HG02884 (cell line): ENCODE measurements around the gene INMT.
"Not testable (repeated sequence)": the region's sequence is repeated elsewhere in the genome, so short reads cannot be mapped to it uniquely, and the experiment has no call there.

Source experiments
- ATAC-seq: cut with Tn5 transposase; IDR thresholded peaks from one replicate; pipeline ENCODE4 v1.9.1; 2021; ENCODE audit warnings: mild to moderate bottlenecking, moderate library complexity; ENCODE audit not compliant: unreplicated experiment

Gene INMT

GRCh38 chr7:30751696-30752273 is at the start of gene INMT:
Gene INMT, plus strand, starts transcription at chr7:30752135. Its CDS starts 16 bp downstream, at chr7:30752151.
- no peak for ATAC-seq

DNA sequence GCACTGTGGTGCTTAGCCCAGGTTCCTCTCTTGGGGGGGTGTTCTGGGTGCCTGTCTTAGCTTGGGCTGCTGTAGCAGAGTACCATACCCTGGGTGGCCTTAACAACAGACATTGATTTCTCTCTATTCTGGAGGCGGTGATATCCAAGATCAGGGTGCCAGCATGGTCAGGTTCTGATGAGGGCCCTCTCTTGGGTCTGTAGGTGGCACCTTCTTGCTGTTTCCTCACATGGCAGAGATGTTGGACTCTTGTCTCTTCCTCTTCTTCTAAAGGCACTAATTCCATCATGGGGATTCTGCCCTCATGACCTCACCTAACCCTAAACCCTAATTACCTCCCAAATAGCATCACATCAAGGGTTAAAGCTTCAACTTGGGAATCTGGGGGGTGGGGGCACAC is 49.7 kb upstream of the INMT start:
- no peak for ATAC-seq

DNA sequence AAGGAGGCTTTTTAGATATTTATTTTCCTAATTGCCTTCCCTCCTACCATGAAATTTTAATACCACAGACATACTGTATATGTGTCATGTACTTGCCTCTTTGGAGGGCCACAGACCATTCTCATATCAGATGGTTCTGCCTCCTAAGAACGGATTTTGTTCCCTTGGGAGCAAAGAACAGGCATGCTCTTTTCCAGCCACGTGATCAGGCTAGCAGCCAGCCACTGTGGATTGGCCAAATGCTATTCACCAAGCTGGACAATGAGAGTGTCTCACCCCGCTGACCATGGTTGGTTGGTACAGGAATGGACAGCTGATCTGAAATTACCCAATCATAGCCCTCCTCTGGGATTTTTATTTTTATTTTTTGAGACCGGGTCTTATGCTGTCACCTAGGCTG is 48.2 kb upstream of the INMT start:
- no peak for ATAC-seq

DNA sequence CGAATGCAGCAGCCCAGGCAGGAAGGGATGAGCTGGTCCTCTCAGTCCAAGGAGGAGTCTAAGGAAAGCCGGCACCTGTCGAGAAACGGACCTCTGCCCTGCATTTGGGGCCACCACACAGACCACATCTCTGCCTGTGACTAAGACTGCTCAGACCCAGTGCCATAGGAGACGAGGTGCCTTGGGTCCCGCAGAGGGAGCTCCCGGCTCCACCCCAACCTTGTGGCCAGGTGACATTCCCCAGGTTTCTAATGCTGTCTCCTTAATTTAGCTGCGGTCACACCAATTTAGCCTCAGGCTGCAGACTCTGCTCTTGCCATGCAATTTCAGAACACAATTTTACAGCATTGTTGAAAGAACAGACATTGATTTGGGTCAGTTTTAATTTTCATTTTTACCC is 46.9 kb upstream of the INMT start:
- no peak for ATAC-seq

- no peak for ATAC-seq
These were observed 46.3 kb upstream of the INMT start for GRCh38 chr7:30705596-30705995.

DNA sequence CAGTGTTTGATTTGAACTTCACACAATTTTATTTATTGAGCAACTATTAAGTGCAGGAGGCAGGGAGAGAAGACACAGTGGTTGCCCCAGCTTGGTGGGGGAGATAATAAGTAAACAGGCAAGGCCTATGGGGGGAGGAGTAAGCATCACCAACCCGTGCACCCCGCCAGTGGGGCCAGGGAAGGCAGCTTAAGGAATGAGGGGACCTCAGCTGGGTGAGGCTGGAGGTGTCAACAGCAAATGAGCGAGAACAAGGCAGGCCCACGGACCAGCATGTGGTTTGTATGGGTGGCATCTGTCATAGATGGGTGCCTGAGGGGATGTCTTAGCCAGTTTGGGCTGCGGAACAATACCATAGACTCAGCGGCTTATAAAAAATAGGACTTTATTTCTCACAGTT is 45.6 kb upstream of the INMT start:
- no peak for ATAC-seq

DNA sequence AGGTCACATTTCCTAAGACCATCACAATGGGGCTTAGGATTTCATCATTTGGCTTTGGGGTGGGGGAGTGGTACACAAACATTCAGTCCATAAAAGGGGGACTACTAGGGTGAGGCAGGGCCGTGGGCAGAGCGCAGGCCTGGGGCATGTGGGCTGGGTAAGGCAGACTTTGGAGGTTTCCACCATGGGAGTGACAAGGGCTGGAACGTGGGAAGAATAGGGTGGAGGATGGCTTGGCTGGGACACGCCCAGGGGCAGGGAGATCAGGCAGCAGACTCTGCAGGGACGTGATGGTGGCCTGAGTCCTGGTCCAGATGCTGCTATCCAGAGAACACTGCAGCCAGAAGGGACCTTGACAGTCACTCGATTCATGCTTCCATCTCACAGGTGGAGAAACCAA is 45.0 kb upstream of the INMT start:
- ATAC-seq = no peak

DNA sequence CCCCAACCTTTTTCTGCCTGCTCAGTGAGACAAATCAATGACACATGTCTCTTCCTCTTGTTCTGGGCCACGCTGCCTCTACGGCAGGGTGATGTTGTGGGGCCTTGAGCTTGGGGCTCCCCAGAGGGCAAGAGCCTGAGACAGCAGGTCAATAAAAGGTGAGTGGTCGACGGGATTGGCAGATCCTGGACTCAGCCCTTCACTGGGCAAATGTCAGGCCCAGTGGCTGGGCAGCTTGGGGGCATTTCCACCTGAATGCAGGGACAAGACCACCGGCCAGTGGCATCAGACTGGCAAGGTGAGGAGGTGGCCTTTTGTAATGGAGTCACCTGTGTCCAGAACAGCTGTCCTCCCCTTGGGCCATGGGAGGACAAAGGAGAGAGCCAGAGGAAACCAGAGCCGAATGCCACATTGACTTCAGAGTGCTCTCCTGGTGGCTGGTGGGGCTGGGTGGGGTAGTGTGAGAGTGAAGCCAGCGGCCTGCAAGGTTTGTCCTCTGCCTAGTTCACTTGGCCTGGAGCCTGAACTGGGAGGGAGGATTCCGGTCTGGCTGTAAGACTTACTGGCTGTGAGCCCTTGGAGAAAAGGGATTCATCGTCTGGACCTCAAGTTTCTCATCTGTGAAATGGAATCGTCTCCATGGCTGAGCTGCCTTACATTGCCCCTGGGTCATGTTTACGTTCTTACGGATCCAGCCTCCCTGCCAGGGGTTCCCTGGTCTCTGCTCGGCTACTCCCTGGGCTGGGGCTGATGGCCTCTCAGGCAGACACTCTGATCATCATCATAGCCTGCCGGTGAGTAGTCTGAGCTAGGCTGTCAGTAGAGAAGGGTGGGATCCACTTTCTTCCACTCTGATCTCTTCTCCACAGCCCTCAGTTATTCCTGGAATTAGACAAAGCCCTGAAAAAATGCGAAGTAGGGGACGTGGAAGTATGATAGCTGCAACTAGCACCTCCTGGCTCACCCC is 44.3 kb upstream of the INMT start:
- ATAC-seq = no peak

GRCh38 chr7:30708412-30708811 is 43.5 kb upstream of the INMT start:
- no peak for ATAC-seq

DNA sequence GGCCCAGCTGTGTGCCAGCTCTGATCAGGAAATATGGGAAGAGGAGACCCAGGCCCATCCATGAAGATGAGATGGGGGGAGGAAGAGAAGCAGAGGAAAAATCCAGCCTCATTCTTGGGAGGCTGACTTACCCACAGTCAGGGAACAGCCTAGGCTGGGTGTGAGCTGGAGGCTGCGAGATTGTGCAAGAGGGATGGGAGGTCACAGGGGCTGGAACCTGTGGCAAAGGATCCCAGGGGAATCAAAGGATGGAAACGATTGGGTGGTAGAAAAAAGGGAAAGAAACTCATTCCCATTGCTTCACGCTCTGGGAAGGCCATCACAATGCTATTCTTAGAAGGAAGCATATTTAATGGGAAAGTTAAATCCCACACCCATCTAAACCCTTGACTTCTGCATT is 43.0 kb upstream of the INMT start:
- ATAC-seq = no peak

DNA sequence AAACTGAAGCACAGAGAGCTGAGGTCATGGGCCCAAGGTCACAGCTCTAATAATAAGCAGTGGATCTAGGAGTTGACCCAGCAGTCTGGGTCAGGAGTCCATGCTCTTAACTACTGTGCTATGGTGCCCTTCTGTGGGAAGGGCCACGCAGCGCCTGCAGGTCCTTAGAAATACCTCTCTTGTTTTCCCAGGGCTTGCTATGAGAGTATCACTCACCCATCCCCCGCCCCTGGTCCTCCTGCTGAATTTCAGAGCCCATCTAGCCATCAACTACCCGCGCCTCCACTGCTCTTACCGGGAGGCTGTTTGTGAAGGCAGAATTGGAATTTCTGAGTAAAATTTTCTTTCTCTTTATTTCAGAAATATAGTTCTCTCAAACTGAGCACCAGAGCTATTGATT is 42.4 kb upstream of the INMT start:
- no peak for ATAC-seq

DNA sequence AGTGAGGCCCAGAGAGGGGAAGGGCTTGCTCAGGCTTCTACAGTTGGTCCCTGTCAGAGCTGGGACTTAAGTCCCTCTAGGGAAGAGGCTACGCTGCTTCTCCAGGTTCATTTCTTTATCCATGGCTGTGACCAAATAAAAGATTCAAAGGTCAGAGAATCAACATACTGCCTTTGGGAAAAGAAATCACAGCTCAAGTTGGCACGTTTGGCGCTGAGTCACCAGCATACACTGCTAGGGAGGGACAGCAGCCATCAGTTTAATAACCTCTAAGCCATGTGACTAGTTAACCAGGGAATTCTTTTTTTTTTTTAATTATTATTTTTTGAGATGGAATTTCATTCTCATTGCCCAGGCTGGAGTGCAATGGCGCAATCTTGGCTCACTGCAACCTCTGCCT is 41.3 kb upstream of the INMT start:
- ATAC-seq = no peak

DNA sequence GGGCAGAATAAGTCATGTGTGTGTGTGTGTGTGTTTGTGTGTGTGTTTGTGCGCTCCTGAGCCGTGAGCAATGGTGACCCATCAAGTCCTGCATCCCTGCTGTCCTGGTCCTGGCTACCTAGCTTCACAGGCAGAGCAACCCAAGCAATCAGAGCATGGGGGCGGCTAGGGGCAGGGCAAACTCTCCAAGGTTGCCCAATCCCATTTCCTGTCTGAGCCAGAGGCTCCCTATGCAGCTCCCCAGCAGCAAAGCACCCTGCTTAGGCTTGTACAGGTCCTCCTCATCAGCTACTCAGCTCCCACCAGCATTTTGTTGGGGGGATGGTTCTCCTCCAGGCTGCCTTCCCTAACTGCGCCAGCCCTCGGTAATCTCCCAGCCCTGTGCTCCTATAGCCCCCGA is 38.5 kb upstream of the INMT start:
- no peak for ATAC-seq

DNA sequence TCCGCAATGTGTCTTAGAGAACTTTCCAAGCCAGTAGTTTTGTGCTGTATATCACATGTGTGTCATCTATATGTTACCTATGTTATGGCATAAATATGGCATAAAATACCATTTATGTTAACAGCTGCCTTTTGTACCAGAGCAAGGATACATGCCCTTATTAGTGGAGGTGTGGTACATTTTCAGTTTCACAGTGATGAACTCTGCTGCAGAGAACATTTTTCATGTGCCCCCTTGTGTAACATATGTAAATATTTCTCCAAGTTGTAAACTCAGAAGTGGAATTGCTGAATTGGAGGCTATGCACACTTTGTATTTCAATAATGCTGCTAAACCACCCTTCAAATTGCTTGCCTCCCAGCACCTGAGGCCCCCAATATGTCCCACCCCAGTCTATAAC is 37.8 kb upstream of the INMT start:
- no peak for ATAC-seq

- ATAC-seq = no peak
These were observed 34.8 kb upstream of the INMT start for GRCh38 chr7:30717181-30717580.

DNA sequence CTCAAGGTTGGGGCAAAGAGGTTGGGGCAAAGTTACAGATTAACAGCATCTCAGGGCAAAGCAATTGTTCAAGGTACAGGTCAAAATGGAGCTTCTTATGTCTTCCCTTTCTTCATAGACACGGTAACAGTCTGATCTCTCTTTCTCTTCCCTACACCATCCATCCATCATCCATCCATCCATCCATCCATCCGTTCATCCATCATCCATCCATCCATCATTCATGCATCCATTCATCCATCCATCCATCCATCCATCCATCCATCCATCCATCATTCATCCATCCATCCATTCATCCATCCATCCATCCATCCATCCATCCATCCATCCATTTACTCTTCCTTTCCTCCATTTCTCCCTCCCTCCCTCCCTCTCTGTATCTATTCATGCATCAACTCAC is 32.5 kb upstream of the INMT start:
- ATAC-seq = not testable (repeated sequence)

DNA sequence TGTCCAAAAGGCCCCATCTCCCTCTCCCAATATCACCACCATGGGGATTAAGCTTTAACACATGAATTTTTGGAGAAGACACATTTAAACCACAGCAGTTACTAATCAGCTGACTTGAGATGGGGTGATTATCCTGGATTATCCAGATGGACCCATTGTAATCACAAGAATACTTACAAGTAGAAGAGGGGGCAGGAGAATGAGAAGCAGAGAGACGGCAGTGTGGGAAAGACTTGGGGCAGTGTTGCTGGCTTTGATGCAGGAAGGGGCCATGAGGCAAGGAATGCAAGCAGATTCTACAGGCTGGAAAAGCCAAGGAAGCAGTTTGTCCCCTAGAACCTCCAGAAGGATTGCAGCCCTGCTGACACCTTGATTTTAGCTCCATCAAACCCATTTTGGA is 30.7 kb upstream of the INMT start:
- ATAC-seq = no peak

DNA sequence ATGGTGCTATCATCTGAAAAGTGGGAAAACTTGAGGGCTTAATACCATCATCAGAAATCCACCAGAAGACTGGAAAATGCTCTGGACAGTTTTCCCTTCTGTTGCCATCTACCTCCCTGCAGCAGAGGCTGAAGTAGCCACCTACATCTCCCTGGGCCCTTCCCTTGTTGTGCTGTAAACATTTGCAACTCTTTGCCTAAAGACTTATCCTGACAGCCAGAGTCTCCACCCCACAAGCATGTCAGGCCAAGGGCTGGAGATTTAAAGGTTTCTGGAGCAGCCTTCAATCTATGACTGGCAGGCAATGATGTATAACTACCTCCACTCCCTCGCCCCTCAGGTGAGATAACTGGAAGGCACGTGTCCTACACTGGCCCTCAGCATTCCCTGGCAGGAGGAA is 29.7 kb upstream of the INMT start:
- no peak for ATAC-seq

DNA sequence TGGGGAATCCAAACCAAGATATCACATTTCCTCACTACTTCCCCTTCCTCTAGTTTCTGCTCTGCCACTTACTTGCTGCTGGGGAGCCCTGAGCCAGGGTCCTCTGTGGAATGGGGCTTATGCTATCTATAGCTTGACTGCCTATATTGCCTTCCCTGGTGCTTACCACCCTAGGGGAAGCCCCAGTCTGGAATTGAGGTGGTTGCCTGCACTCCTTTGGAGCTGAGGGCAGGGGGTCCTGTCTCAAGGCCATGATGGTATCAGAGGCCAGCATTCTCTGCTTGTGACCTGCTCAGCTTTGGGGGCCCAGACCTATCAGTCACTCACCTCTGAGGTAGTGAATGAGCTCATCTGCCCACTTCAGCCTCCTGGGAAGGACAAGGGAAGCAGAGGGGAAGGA is 29.3 kb upstream of the INMT start:
- ATAC-seq = no peak

DNA sequence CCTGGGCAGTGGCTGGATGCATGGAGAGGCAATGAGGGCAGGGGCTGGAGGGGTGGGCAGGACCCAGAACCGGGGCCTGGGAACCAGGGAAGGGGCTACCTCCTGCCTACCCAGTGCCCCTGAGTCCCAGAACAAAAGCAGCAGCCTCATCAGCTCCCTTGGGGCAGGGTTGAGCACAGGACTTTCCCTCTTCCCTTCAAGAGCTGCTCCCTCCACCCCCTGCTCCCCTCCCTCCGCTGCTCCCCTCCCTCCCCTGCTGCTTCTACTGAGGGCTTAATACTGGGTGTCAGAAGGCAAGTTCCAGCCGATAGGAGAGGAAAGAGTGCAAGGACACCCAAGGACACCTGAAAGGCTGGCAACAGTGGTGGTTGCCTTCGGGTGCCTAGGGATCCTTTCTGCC is 28.2 kb upstream of the INMT start:
- no peak for ATAC-seq

DNA sequence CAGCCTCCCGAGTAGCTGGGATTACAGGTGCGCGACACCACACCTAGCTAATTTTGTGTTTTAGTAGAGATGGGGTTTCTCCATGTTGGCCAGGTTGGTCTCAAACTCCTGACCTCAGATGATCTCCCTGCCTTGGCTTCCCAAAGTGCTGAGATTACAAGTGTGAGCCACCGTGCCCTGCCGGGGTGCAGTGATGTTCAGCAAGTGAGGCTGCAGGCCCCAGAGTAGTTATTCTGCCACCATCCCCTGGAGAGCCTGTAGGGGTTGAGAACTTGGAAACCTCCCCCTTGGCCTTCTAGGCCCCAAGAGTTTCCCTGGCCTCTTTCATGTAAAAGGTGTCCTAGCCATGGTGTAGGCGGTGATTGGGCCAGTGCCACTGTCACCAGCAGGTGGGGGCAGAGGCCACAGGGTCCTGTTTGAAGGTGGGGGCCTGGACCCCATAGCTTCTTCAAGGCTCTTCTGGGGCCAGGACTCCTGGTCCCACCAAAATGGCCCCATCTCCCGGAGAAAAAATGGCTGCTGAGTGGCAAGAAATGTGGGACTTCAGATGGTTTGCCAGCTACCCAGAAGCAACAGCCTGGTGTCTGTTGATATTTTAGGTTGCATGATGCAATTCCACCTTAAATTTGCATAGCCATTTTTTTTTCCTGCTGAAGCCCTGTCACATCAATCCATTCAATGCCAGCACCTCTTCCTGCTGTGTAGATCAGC is 25.5 kb upstream of the INMT start:
- no peak for ATAC-seq
